Keratinocyte (primary cell): ENCODE results near the gene RPS27A. TPM values are rescaled to one million over a fixed set of nuclear protein-coding genes. Genes with fewer than 3 reads are reported as not detected.
"Not testable (repeated sequence)": the region's sequence is repeated elsewhere in the genome, so short reads cannot be mapped to it uniquely, and the experiment has no call there.

Experiments
- DNase-seq: peaks from one replicate; pipeline ENCODE4 v3.0.0-alpha.2; 2011; ENCODE audit warnings: low read depth, missing footprints, low spot score
- FAIRE-seq: peaks from 2 replicates; lab custom pipeline; 2011; peaks lifted over from hg19 to GRCh38; lab: Jason Lieb, UNC
- H2AFZ ChIP-seq: 2 replicates; pipeline ENCODE4 v1.6.0; 2012; ENCODE audit warnings: low read length, control low read depth, inconsistent platforms; ENCODE audit not compliant: control insufficient read depth
- H3K27ac ChIP-seq: 2 replicates; pipeline ENCODE4 v1.5.1; 2011; ENCODE audit warnings: low read length; ENCODE audit not compliant: control insufficient read depth, insufficient read depth
- H3K27me3 ChIP-seq: 3 replicates; pipeline ENCODE4 v1.6.0; 2011; ENCODE audit warnings: low read length; ENCODE audit not compliant: control insufficient read depth, insufficient read depth; ENCODE audit errors: extremely low read depth
- H3K36me3 ChIP-seq, 2 experiments: 2 replicates in 1 of 2; 3 replicates in 1 of 2; pipeline ENCODE4 v1.5.1; 2011; ENCODE audit warnings: low read length in 2 of 2, mild to moderate bottlenecking in 1 of 2; ENCODE audit not compliant: control insufficient read depth in 2 of 2, insufficient read depth in 2 of 2; ENCODE audit errors: extremely low read depth in 1 of 2
- H3K4me1 ChIP-seq: 3 replicates; pipeline ENCODE4 v1.5.1; 2011; ENCODE audit warnings: low read length; ENCODE audit not compliant: control insufficient read depth, insufficient read depth; ENCODE audit errors: extremely low read depth
- H3K4me2 ChIP-seq: 3 replicates; pipeline ENCODE4 v1.6.0; 2011; ENCODE audit warnings: low read depth, low read length; ENCODE audit not compliant: control insufficient read depth, insufficient read depth; ENCODE audit errors: extremely low read depth
- H3K4me3 ChIP-seq, 3 experiments: fragments of 200-600 bp in 1 of 3; sonication (generic) in 1 of 3; 2 replicates in 2 of 3; 3 replicates in 1 of 3; pipeline ENCODE4 v1.5.1; 2011 to 2016; ENCODE audit warnings: low read length in 3 of 3, mild to moderate bottlenecking in 3 of 3, control low read depth in 2 of 3, inconsistent platforms in 1 of 3, low read depth in 1 of 3, mixed read lengths in 1 of 3, mixed run types in 1 of 3, moderate library complexity in 1 of 3; ENCODE audit not compliant: control insufficient read depth in 2 of 3, insufficient read depth in 2 of 3; ENCODE audit errors: extremely low read depth in 1 of 3
- H3K79me2 ChIP-seq: 2 replicates; pipeline ENCODE4 v1.6.0; 2012; ENCODE audit warnings: low read length; ENCODE audit not compliant: control insufficient read depth, insufficient read depth
- H3K9ac ChIP-seq: 3 replicates; pipeline ENCODE4 v1.6.0; 2011; ENCODE audit warnings: low read length; ENCODE audit not compliant: control insufficient read depth, insufficient read depth; ENCODE audit errors: extremely low read depth
- H3K9me1 ChIP-seq: 3 replicates; pipeline ENCODE4 v1.6.0; 2011; ENCODE audit warnings: low read length; ENCODE audit not compliant: control insufficient read depth, insufficient read depth; ENCODE audit errors: extremely low read depth
- H3K9me3 ChIP-seq: 2 replicates; pipeline ENCODE4 v1.5.1; 2012; ENCODE audit warnings: low read depth, low read length; ENCODE audit not compliant: control insufficient read depth
- H4K20me1 ChIP-seq: 3 replicates; pipeline ENCODE4 v1.6.0; 2011; ENCODE audit warnings: low read length; ENCODE audit not compliant: control insufficient read depth, insufficient read depth; ENCODE audit errors: extremely low read depth
- CTCF ChIP-seq, 3 experiments: IDR thresholded peaks in 1 of 3; conservative IDR thresholded peaks in 1 of 3; optimal IDR thresholded peaks in 1 of 3; 2 replicates in 2 of 3; 3 replicates in 1 of 3; pipeline versions ENCODE3 to v1.5.1; 2011; ENCODE audit warnings: low read length in 3 of 3, mild to moderate bottlenecking in 3 of 3, moderate library complexity in 2 of 3, control low read depth in 1 of 3, inconsistent platforms in 1 of 3; ENCODE audit not compliant: insufficient read depth in 2 of 3; ENCODE audit errors: extremely low read depth in 1 of 3
- EZH2 ChIP-seq: IDR thresholded peaks from one replicate; pipeline ENCODE4 v1.6.1; 2012; ENCODE audit warnings: inconsistent platforms, mild to moderate bottlenecking, low read length, moderate library complexity
- dilution Hi-C: fragments of 300-500 bp; cut with MboI; formaldehyde crosslinking; loops from one replicate; pipeline ENCODE4 v1.7.0; 2020; ENCODE audit warnings: low sequenced_read_pairs; ENCODE audit not compliant: extremely low pct_ligation_motif_present
- polyA plus RNA-seq, 5 experiments: library from polyadenylated mRNA; depleted of rRNA in 3 of 5; stranded (reverse) in 3 of 5; stranded (forward) in 1 of 5; unstranded in 1 of 5; fragments of >200 nt; gene quantifications; 1 replicate in 1 of 5; 2 replicates in 3 of 5; 3 replicates in 1 of 5; pipeline versions ENCODE4 v1.2.1 to v1.2.3, GENCODE V29; 2011 to 2012; ENCODE audit warnings: missing spikeins in 2 of 5, low read depth in 1 of 5, low replicate concordance in 1 of 5

Gene RPS27A
- polyA plus RNA-seq, 1 donor (not counting 4 experiments of a cell fraction or from before 2014, with no cell fraction given): 2,341 TPM

- Histone ChIP-seq H3K4me1 (no peaks in the 10 kb centered on the region), H3K36me3 (peaks cover 12 to 15% of the 10 kb centered on the region in 2 experiments), H3K27ac (no peak overlapping the region), H3K4me2 (no peak overlapping the region), H3K4me3 (no peak overlapping the region), H3K27me3 (no peaks in the 10 kb centered on the region), H4K20me1 (no peaks in the 10 kb centered on the region), H3K9me3 (no peaks in the 10 kb centered on the region), H3K9ac (no peak overlapping the region), H3K9me1 (no peaks in the 10 kb centered on the region), H2AFZ (no peak overlapping the region), H3K79me2 (no peaks in the 10 kb centered on the region)
- TF ChIP-seq CTCF (optimal IDR thresholded peaks at IDR 0.05 in 1 of 3, IDR thresholded peaks at IDR 0.05 in 1 of 3, conservative IDR thresholded peaks at IDR 0.05 in 1 of 3; ENCODE audit: extremely low read depth in 1 of 3, insufficient read depth in 2 of 3, low read length in 3 of 3) (no peak), EZH2 (no peak)
- dilution Hi-C loops: no loop called here
- no peak for FAIRE-seq
- no peak for DNase-seq
Observed at GRCh38 chr2:55252832-55253231, 20.3 kb downstream of the RPS27A start.

GRCh38 chr2:55259586-55259985 is 27.1 kb downstream of the RPS27A start:
- H3K27ac ChIP-seq, dilution Hi-C loops, H3K4me1 ChIP-seq, H3K4me3 ChIP-seq, H2AFZ ChIP-seq, FAIRE-seq, H3K79me2 ChIP-seq, H3K9ac ChIP-seq, H3K27me3 ChIP-seq, H3K9me1 ChIP-seq, H4K20me1 ChIP-seq, H3K4me2 ChIP-seq, H3K9me3 ChIP-seq, DNase-seq: not testable (repeated sequence)
- H3K36me3 ChIP-seq: peaks cover 5 to 13% of the 10 kb centered on the region in 2 experiments

- peaks cover 8% of the 10 kb centered on the region for H3K79me2 ChIP-seq
- H3K27me3 ChIP-seq: no peaks in the 10 kb centered on the region
- peak overlapping the region; percentile 89 for H3K27ac ChIP-seq
- H3K9me1 ChIP-seq: no peaks in the 10 kb centered on the region
- peak overlapping the region; percentile 98 for H2AFZ ChIP-seq
- peak in 1 of 3 experiments; percentile 7 for TF ChIP-seq CTCF (optimal IDR thresholded peaks at IDR 0.05 in 1 of 3, IDR thresholded peaks at IDR 0.05 in 1 of 3, conservative IDR thresholded peaks at IDR 0.05 in 1 of 3; ENCODE audit: extremely low read depth in 1 of 3, insufficient read depth in 2 of 3, low read length in 3 of 3)
- no peak for TF ChIP-seq EZH2
- H4K20me1 ChIP-seq: no peaks in the 10 kb centered on the region
- peak overlapping the region; percentile 74 to 99 (median 98) for H3K4me3 ChIP-seq
- peaks cover 0 to 4% of the 10 kb centered on the region in 2 experiments for H3K36me3 ChIP-seq
- DNase-seq (no peak), FAIRE-seq (no peak)
- H3K4me1 ChIP-seq: peaks cover 12% of the 10 kb centered on the region
- H3K4me2 ChIP-seq: peak overlapping the region; percentile 100
- dilution Hi-C loops: no loop called here
- H3K9me3 ChIP-seq: no peaks in the 10 kb centered on the region
- peak overlapping the region; percentile 95 for H3K9ac ChIP-seq
Observed at GRCh38 chr2:55268288-55268906, 35.9 kb downstream of the RPS27A start.
